Measurements from ENCODE around the gene ALX3.

The ALX3 gene

GRCh38 chr1:110061341-110061740 is 9.1 kb downstream of the ALX3 start:
- Mint-ChIP-seq H3K27ac (no peak overlapping the region), H3K4me3 (no peak overlapping the region), H3K36me3 (ENCODE audit: low read depth) (peaks cover 23% of the 10 kb centered on the region), H3K9me3 (no peaks in the 10 kb centered on the region), H3K27me3 (peaks cover 6% of the 10 kb centered on the region), H3K4me1 (ENCODE audit: low read depth) (no peaks in the 10 kb centered on the region)

GRCh38 chr1:110060662-110061060 is 9.8 kb downstream of the ALX3 start:
- H3K36me3 Mint-ChIP-seq (ENCODE audit: low read depth), result peaks cover 26% of the 10 kb centered on the region

GRCh38 chr1:110060034-110060661 is 10.3 kb downstream of the ALX3 start:
- no peak overlapping the region for H3K27ac Mint-ChIP-seq
- no peaks in the 10 kb centered on the region for H3K4me1 Mint-ChIP-seq (ENCODE audit: low read depth)
- no peak overlapping the region for H3K4me3 Mint-ChIP-seq
- H3K27me3 Mint-ChIP-seq, result no peaks in the 10 kb centered on the region
- peaks cover 26% of the 10 kb centered on the region for H3K36me3 Mint-ChIP-seq (ENCODE audit: low read depth)
- no peaks in the 10 kb centered on the region for H3K9me3 Mint-ChIP-seq

More at GRCh38 chr1:110060662-110061060, 9.8 kb downstream of the ALX3 start:
- Mint-ChIP-seq H3K27ac (no peak overlapping the region), H3K4me1 (ENCODE audit: low read depth) (no peaks in the 10 kb centered on the region), H3K4me3 (no peak overlapping the region), H3K9me3 (no peaks in the 10 kb centered on the region), H3K27me3 (no peaks in the 10 kb centered on the region)

GRCh38 chr1:110059133-110059863 is 11.2 kb downstream of the ALX3 start:
- Mint-ChIP-seq H3K4me1 (ENCODE audit: low read depth) (no peaks in the 10 kb centered on the region), H3K27me3 (no peaks in the 10 kb centered on the region), H3K4me3 (no peak overlapping the region), H3K27ac (no peak overlapping the region), H3K36me3 (ENCODE audit: low read depth) (peaks cover 32% of the 10 kb centered on the region), H3K9me3 (no peaks in the 10 kb centered on the region)

GRCh38 chr1:110058591-110058990 is 11.9 kb downstream of the ALX3 start:
- no peak overlapping the region for H3K27ac Mint-ChIP-seq
- no peaks in the 10 kb centered on the region for H3K27me3 Mint-ChIP-seq
- H3K4me1 Mint-ChIP-seq (ENCODE audit: low read depth), result no peaks in the 10 kb centered on the region
- H3K4me3 Mint-ChIP-seq, result no peak overlapping the region
- no peaks in the 10 kb centered on the region for H3K9me3 Mint-ChIP-seq
- peaks cover 36% of the 10 kb centered on the region for H3K36me3 Mint-ChIP-seq (ENCODE audit: low read depth)

- Mint-ChIP-seq H3K27ac (no peak overlapping the region), H3K4me1 (ENCODE audit: low read depth) (no peaks in the 10 kb centered on the region)
These were observed 12.4 kb downstream of the ALX3 start for GRCh38 chr1:110057963-110058518.

GRCh38 chr1:110056776-110057175 is 13.7 kb downstream of the ALX3 start:
- Mint-ChIP-seq H3K4me3 (no peak overlapping the region), H3K36me3 (ENCODE audit: low read depth) (peaks cover 51% of the 10 kb centered on the region), H3K9me3 (no peaks in the 10 kb centered on the region), H3K4me1 (ENCODE audit: low read depth) (no peaks in the 10 kb centered on the region), H3K27ac (no peak overlapping the region), H3K27me3 (no peaks in the 10 kb centered on the region)

More at GRCh38 chr1:110057963-110058518, 12.4 kb downstream of the ALX3 start:
- H3K9me3 Mint-ChIP-seq, result no peaks in the 10 kb centered on the region
- no peaks in the 10 kb centered on the region for H3K27me3 Mint-ChIP-seq
- no peak overlapping the region for H3K4me3 Mint-ChIP-seq
- H3K36me3 Mint-ChIP-seq (ENCODE audit: low read depth), result peaks cover 42% of the 10 kb centered on the region

GRCh38 chr1:110056285-110056683 is 14.2 kb downstream of the ALX3 start:
- no peaks in the 10 kb centered on the region for H3K4me1 Mint-ChIP-seq (ENCODE audit: low read depth)
- H3K27ac Mint-ChIP-seq, result no peak overlapping the region
- no peak overlapping the region for H3K4me3 Mint-ChIP-seq
- peaks cover 54% of the 10 kb centered on the region for H3K36me3 Mint-ChIP-seq (ENCODE audit: low read depth)
- no peaks in the 10 kb centered on the region for H3K27me3 Mint-ChIP-seq
- no peaks in the 10 kb centered on the region for H3K9me3 Mint-ChIP-seq

- Mint-ChIP-seq H3K36me3 (ENCODE audit: low read depth) (peaks cover 56% of the 10 kb centered on the region), H3K4me3 (no peak overlapping the region), H3K4me1 (ENCODE audit: low read depth) (no peaks in the 10 kb centered on the region), H3K27ac (no peak overlapping the region), H3K27me3 (no peaks in the 10 kb centered on the region), H3K9me3 (no peaks in the 10 kb centered on the region)
These were observed 14.8 kb downstream of the ALX3 start for GRCh38 chr1:110055493-110056284.

GRCh38 chr1:110053552-110054428 is 16.7 kb downstream of the ALX3 start:
- H3K4me3 Mint-ChIP-seq, result no peak overlapping the region
- peaks cover 51% of the 10 kb centered on the region for H3K36me3 Mint-ChIP-seq (ENCODE audit: low read depth)
- no peaks in the 10 kb centered on the region for H3K9me3 Mint-ChIP-seq
- no peak overlapping the region for H3K27ac Mint-ChIP-seq
- H3K27me3 Mint-ChIP-seq, result no peaks in the 10 kb centered on the region
- no peaks in the 10 kb centered on the region for H3K4me1 Mint-ChIP-seq (ENCODE audit: low read depth)

GRCh38 chr1:110051262-110051648 is 19.2 kb downstream of the ALX3 start:
- H3K27me3 Mint-ChIP-seq, result no peaks in the 10 kb centered on the region
- H3K36me3 Mint-ChIP-seq (ENCODE audit: low read depth), result peaks cover 62% of the 10 kb centered on the region
- H3K27ac Mint-ChIP-seq, result no peak overlapping the region
- H3K4me1 Mint-ChIP-seq (ENCODE audit: low read depth), result no peaks in the 10 kb centered on the region
- no peak overlapping the region for H3K4me3 Mint-ChIP-seq
- no peaks in the 10 kb centered on the region for H3K9me3 Mint-ChIP-seq

GRCh38 chr1:110050602-110051261 is 19.7 kb downstream of the ALX3 start:
- Mint-ChIP-seq H3K9me3 (no peaks in the 10 kb centered on the region), H3K4me3 (no peak overlapping the region), H3K27ac (no peak overlapping the region), H3K27me3 (no peaks in the 10 kb centered on the region), H3K4me1 (ENCODE audit: low read depth) (no peaks in the 10 kb centered on the region), H3K36me3 (ENCODE audit: low read depth) (peaks cover 64% of the 10 kb centered on the region)

GRCh38 chr1:110049801-110050601 is 20.5 kb downstream of the ALX3 start:
- Mint-ChIP-seq H3K4me1 (ENCODE audit: low read depth) (no peaks in the 10 kb centered on the region), H3K36me3 (ENCODE audit: low read depth) (peaks cover 68% of the 10 kb centered on the region), H3K4me3 (no peak overlapping the region), H3K27me3 (no peaks in the 10 kb centered on the region), H3K9me3 (no peaks in the 10 kb centered on the region), H3K27ac (no peak overlapping the region)

Measured in stimulated activated naive CD8-positive, alpha-beta T cell treated with anti-CD3 and anti-CD28 coated beads, Interleukin-15, Interleukin-2, amounts not matched to agents 100 ng/mL and 50 ng/mL, for 24 hours (primary cell).